ENCODE data around the gene HGFAC. TPM values are rescaled to one million over a fixed set of nuclear protein-coding genes. Genes with fewer than 3 reads are reported as not detected.

The HGFAC gene
- total and polyA plus RNA-seq, 8 donors = 0.50 to 3.4 (median 1.2) TPM; not detected in 5

DNA sequence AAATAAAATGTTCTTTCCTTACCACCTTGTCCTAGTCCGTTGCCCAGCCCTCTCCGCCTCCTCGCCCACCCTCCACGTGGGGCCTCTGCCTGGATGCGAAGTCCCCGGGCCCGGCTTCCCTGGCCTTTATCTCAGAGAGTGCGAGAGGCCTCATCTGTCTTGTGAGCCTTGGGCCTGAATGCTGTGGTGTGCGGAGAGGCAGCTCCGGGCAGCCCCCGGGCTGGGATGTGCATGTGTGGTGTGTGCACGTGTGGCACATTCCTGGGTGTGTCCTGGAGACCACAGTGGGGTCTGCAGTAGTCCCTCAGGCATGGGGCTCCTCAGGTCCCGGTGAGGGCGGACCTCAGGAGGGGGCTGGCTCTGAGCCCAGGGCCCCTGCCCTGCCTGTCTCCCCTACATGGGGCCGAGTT is 52.7 kb downstream of the HGFAC start:
- H3K27ac ChIP-seq = no peak overlapping the region
- DNase-seq = no peak
- no peak overlapping the region for H3K4me3 ChIP-seq
- H3K36me3 ChIP-seq = peaks cover 0 to 15% (median 6%) of the 10 kb centered on the region in 4 donors
- peaks cover 0 to 3% (median 0%) of the 10 kb centered on the region in 4 donors for H3K4me1 ChIP-seq
- intact Hi-C loops (cut with DNase I; ENCODE audit: low total_unique reads) = no loop called here
- H3K27me3 ChIP-seq = peaks cover 0 to 54% (median 13%) of the 10 kb centered on the region in 3 donors
- H3K9me3 ChIP-seq = no peaks in the 10 kb centered on the region
- no peak for TF ChIP-seq EP300 (IDR thresholded peaks at IDR 0.05)
- TF ChIP-seq POLR2AphosphoS5 (IDR thresholded peaks at IDR 0.05) = no peak
- TF ChIP-seq, protein P1, sequence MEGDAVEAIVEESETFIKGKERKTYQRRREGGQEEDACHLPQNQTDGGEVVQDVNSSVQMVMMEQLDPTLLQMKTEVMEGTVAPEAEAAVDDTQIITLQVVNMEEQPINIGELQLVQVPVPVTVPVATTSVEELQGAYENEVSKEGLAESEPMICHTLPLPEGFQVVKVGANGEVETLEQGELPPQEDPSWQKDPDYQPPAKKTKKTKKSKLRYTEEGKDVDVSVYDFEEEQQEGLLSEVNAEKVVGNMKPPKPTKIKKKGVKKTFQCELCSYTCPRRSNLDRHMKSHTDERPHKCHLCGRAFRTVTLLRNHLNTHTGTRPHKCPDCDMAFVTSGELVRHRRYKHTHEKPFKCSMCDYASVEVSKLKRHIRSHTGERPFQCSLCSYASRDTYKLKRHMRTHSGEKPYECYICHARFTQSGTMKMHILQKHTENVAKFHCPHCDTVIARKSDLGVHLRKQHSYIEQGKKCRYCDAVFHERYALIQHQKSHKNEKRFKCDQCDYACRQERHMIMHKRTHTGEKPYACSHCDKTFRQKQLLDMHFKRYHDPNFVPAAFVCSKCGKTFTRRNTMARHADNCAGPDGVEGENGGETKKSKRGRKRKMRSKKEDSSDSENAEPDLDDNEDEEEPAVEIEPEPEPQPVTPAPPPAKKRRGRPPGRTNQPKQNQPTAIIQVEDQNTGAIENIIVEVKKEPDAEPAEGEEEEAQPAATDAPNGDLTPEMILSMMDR (IDR thresholded peaks at IDR 0.05) = no peak
- no peak for TF ChIP-seq POLR2A (IDR thresholded peaks at IDR 0.05)
- WGBS, 5 donors = 51 to 57% (median 54%) methylated on average over 15 of the region's 15 CpGs

DNA sequence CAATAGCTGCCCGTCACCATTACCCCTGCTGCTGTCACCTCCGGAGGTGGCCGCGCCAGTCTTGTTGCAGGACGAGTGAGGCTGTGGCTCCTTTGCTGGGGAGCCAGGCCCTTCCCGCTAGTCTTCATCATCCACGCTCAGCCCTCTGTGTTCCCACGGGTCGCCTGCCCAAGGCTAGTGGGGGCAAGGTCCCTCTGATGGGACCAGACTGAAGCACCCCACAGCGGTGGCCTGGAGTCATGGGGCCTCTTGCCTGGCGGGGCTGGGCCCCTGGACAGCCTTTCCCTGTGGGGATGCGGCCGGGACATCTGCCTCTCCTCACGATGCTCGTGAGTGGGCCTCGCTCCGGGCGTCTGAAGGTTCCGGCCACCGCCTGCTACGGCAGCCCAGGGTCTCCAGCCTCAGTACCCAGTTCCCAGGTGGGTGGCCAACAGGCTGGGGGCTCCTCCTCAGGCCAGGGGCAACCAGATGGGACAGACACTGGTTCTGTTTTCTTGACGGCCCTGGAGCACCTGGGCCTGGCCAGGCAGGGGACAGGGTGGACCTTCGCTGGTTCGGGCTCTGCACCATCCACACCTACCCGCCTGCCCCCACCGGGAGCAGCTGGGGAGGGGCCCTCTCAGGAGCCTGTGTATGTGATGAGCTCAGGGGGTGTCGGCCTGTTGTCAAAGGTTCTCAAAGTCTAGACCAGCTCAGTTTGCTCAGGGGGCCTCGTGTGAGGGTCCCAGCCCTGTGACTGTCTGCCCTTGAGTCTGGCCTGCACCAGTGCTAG is 53.6 kb downstream of the HGFAC start:
- H3K27ac ChIP-seq = no peak overlapping the region
- TF ChIP-seq POLR2AphosphoS5 (IDR thresholded peaks at IDR 0.05) = no peak
- TF ChIP-seq, protein P1 (IDR thresholded peaks at IDR 0.05) = no peak
- TF ChIP-seq EP300 (IDR thresholded peaks at IDR 0.05) = no peak
- TF ChIP-seq POLR2A (IDR thresholded peaks at IDR 0.05) = no peak
- H3K36me3 ChIP-seq = peaks cover 0 to 24% (median 9%) of the 10 kb centered on the region in 4 donors
- H3K9me3 ChIP-seq = no peaks in the 10 kb centered on the region
- H3K27me3 ChIP-seq = peaks cover 0 to 50% (median 13%) of the 10 kb centered on the region in 3 donors
- intact Hi-C loops (cut with DNase I; ENCODE audit: low total_unique reads) = no loop called here
- WGBS, 5 donors = 78 to 83% (median 79%) methylated on average over 18 to 28 of the region's 28 CpGs
- no peak for DNase-seq
- no peak overlapping the region for H3K4me3 ChIP-seq
- peaks cover 0 to 4% (median 0%) of the 10 kb centered on the region in 4 donors for H3K4me1 ChIP-seq

DNA sequence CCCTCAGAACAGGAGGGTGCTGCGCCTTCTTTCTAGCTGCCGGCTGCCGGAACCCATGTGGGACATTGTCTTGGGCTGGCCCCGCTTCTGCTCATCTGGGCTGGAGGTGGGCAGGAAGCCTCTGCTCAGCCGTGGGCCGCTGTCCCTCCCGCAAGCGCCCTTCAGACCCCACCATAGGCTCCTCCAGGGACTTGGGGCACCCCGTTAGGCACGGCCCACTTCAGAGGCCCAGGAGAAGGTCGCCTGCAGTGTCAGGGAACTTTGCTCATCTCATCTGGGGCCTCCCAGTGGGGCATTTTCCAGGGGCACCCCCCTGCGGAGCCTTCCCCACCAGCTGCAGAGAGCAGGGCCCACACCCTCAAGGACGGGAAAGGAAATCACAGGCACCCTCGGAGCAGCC is 54.3 kb downstream of the HGFAC start:
- intact Hi-C loops (cut with DNase I; ENCODE audit: low total_unique reads) = no loop called here
- no peak for TF ChIP-seq EP300 (IDR thresholded peaks at IDR 0.05)
- Histone ChIP-seq H3K27ac (no peak overlapping the region), H3K4me1 (peaks cover 0 to 4% (median 0%) of the 10 kb centered on the region in 4 donors), H3K36me3 (peaks cover 0 to 30% (median 16%) of the 10 kb centered on the region in 4 donors), H3K27me3 (peaks cover 0 to 50% (median 13%) of the 10 kb centered on the region in 3 donors), H3K9me3 (no peaks in the 10 kb centered on the region), H3K4me3 (no peak overlapping the region)
- DNase-seq = no peak
- 54 to 73% (median 67%) methylated on average over 9 to 14 of the region's 14 CpGs for WGBS, 5 donors

DNA sequence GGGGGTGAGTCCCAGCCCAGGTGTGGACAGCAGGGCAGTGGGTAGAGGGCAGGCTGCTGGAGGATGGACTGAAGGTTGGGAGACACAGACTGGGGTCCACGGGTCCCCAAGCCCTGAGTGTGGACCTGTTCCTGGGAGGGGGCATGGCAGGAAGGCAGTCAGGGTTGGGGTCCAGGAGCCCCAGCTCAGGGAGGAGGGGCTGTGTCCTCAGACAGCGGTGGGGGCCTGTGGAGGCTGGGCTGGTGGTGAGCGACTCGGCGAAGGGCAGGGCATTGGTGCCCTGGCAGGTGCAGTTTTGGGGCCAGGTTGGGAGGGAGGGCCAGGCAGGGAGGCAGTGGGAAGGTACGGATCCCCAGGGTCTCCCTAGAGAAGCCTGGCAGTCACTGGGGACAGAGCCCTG is 55.3 kb downstream of the HGFAC start:
- DNase-seq = no peak
- peaks cover 0 to 41% (median 26%) of the 10 kb centered on the region in 4 donors for H3K36me3 ChIP-seq
- intact Hi-C loops (cut with DNase I; ENCODE audit: low total_unique reads) = no loop called here
- H3K4me1 ChIP-seq = peaks cover 0 to 4% (median 0%) of the 10 kb centered on the region in 4 donors
- no peak overlapping the region for H3K27ac ChIP-seq
- WGBS, 5 donors = 83 to 92% (median 85%) methylated on average over 2 to 6 of the region's 6 CpGs
- no peak overlapping the region for H3K4me3 ChIP-seq
- H3K9me3 ChIP-seq = no peaks in the 10 kb centered on the region
- TF ChIP-seq EP300 (IDR thresholded peaks at IDR 0.05) (no peak), POLR2AphosphoS5 (IDR thresholded peaks at IDR 0.05) (no peak)
- TF ChIP-seq, protein P1 (IDR thresholded peaks at IDR 0.05) = no peak
- H3K27me3 ChIP-seq = peaks cover 0 to 43% (median 12%) of the 10 kb centered on the region in 3 donors
